ENCODE measurements around the gene MSI2.

Gene MSI2

GRCh38 chr17:57467226-57467625 lies 210.9 kb downstream of the MSI2 start:
- DNase-seq: no peak

- DNase-seq: no peak
These were observed 211.5 kb downstream of the MSI2 start for GRCh38 chr17:57467801-57468200.

- no peak for DNase-seq
These were observed 212.8 kb downstream of the MSI2 start for GRCh38 chr17:57468932-57469775.

- DNase-seq: no peak
These were observed 214.6 kb downstream of the MSI2 start for GRCh38 chr17:57470906-57471305.

GRCh38 chr17:57471868-57472368 lies 215.6 kb downstream of the MSI2 start:
- no peak for DNase-seq

- DNase-seq: no peak
These were observed 219.5 kb downstream of the MSI2 start for GRCh38 chr17:57475796-57476195.

- no peak for DNase-seq
These were observed 221.4 kb downstream of the MSI2 start for GRCh38 chr17:57477522-57478362.

GRCh38 chr17:57478478-57479250 lies 222.3 kb downstream of the MSI2 start:
- DNase-seq: no peak

- DNase-seq: no peak
These were observed 224.3 kb downstream of the MSI2 start for GRCh38 chr17:57480438-57481196.

- no peak for DNase-seq
These were observed 225.6 kb downstream of the MSI2 start for GRCh38 chr17:57481910-57482391.

- DNase-seq: no peak
These were observed 226.3 kb downstream of the MSI2 start for GRCh38 chr17:57482657-57483056.

GRCh38 chr17:57484081-57484666 lies 227.9 kb downstream of the MSI2 start:
- no peak for DNase-seq

GRCh38 chr17:57484826-57485565 lies 228.7 kb downstream of the MSI2 start:
- no peak for DNase-seq

- DNase-seq: no peak
These were observed 229.2 kb downstream of the MSI2 start for GRCh38 chr17:57485566-57485865.

GRCh38 chr17:57485916-57486881 lies 229.9 kb downstream of the MSI2 start:
- no peak for DNase-seq

GRCh38 chr17:57486882-57487301 lies 230.6 kb downstream of the MSI2 start:
- no peak for DNase-seq

GRCh38 chr17:57487573-57487972 lies 231.2 kb downstream of the MSI2 start:
- peak in 1 of 2 experiments; percentile 23 for DNase-seq

- DNase-seq: peak; percentile 77 to 88
These were observed 232.5 kb downstream of the MSI2 start for GRCh38 chr17:57488856-57489255.

GRCh38 chr17:57489321-57489720 lies 233.0 kb downstream of the MSI2 start:
- no peak for DNase-seq

Measured in NCI-H446 (cell line).